ENCODE data around the gene NRN1L. TPM values are rescaled to one million over a fixed set of nuclear protein-coding genes. Genes with fewer than 3 reads are reported as not detected.

Gene NRN1L
- total and polyA plus RNA-seq, 2 of the 4 experiments (the other 2 are of a cell fraction): 0.27 TPM; not detected in 1

DNA sequence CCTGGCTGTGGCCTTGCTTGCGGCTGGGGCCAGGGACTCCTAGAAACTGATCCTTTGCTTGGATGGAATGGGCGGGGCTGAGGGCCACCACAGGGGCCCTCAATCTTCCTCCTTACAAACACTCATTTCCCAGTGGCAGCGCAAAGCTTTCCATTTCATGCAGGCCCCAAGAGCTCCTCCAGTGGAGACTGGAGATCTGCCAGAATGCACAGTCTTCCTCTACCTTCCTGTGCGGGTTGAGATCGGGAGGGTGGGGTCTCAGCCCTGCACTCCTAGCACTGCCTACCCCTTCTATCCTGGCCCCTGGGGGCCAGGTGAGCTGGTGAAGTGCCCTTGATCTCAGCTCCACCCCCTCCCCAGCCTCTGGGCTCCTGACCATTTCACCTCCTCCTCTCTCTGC lies 1.7 kb downstream of the NRN1L start:
- H3K14ac ChIP-seq (replicated peaks; ENCODE audit: low read depth, low read length): no peak overlapping the region
- no peak overlapping the region for H3K4me2 ChIP-seq (ENCODE audit: low read depth, low read length)
- WGBS, 2 experiments (ENCODE audit: extremely low coverage in 2 of 2, insufficient read length in 1 of 2): no CpG with 5 or more reads among the region's 5 CpGs
- H2BK5ac ChIP-seq (ENCODE audit: low read depth, low read length, poor library complexity, severe bottlenecking): no peak overlapping the region
- no peak overlapping the region for H3K4me3 ChIP-seq (ENCODE audit: insufficient read depth, low read depth, low read length)
- no peaks in the 10 kb centered on the region for H3K9me3 ChIP-seq (ENCODE audit: control insufficient read depth, insufficient read depth, low read length)
- DNase-seq (no peak), ATAC-seq (ENCODE audit: low read depth) (no peak)
- POLR2A ChIA-PET (ENCODE audit: unreplicated experiment): no interaction called here
- TF ChIP-seq RAD21 (IDR thresholded peaks at IDR 0.05; ENCODE audit: low read length) (no peak), USF2 (IDR thresholded peaks at IDR 0.05; ENCODE audit: low read depth, low read length) (no peak), CEBPB (IDR thresholded peaks at IDR 0.05; ENCODE audit: low read depth, low read length) (no peak)
- peaks cover 29% of the 10 kb centered on the region for H3K36me3 ChIP-seq (ENCODE audit: control insufficient read depth, insufficient read depth, low read length)
- H3K23ac ChIP-seq (ENCODE audit: low read depth, low read length): no peak overlapping the region
- H2BK15ac ChIP-seq (ENCODE audit: low read depth, low read length): no peak overlapping the region
- no peak overlapping the region for H4K8ac ChIP-seq (ENCODE audit: low read depth in 2 of 2, low read length in 2 of 2)
- peaks cover 0 to 5% of the 10 kb centered on the region in 2 experiments; a peak in 2 of 4 replicates for H3K79me1 ChIP-seq (ENCODE audit: low read depth in 1 of 2, low read length in 2 of 2)
- H4K20me1 ChIP-seq (ENCODE audit: insufficient read depth, low read length): peaks cover 32% of the 10 kb centered on the region
- no peak overlapping the region for H4K91ac ChIP-seq (ENCODE audit: insufficient read depth, low read depth, low read length)
- H2AK5ac ChIP-seq (ENCODE audit: low read depth, low read length): no peak overlapping the region
- H3K27me3 ChIP-seq (ENCODE audit: control insufficient read depth, insufficient read depth, low read length): no peaks in the 10 kb centered on the region
- BruUV-seq (replicated peaks): no TSS peak
- no peak overlapping the region for H3K27ac ChIP-seq (ENCODE audit: insufficient read depth, low read length)
- no peaks in the 10 kb centered on the region for H3K9me1 ChIP-seq (ENCODE audit: insufficient read depth, low read length)
- no peak overlapping the region for H3K4ac ChIP-seq (ENCODE audit: low read depth, low read length)
- no peak overlapping the region for H3K56ac ChIP-seq (ENCODE audit: extremely low read depth, insufficient read depth, low read length)
- H2BK120ac ChIP-seq (ENCODE audit: low read depth, low read length): no peak overlapping the region
- no peak overlapping the region for H4K5ac ChIP-seq (ENCODE audit: low read depth, low read length)
- H2AK9ac ChIP-seq (replicated peaks; ENCODE audit: low read depth, low read length, poor library complexity): no peak overlapping the region
- dilution Hi-C loops (cut with HindIII; ENCODE audit: low sequenced_read_pairs, unreplicated experiment): no loop called here
- CTCF ChIA-PET: no interaction called here
- H2AFZ ChIP-seq (replicated peaks; ENCODE audit: low read length, poor library complexity): no peak overlapping the region
- no peak overlapping the region for H3K18ac ChIP-seq (ENCODE audit: low read depth, low read length)
- H3K9ac ChIP-seq (ENCODE audit: low read depth, low read length): no peak overlapping the region
- no peak overlapping the region for H2BK20ac ChIP-seq (ENCODE audit: low read depth, low read length)
- peaks cover 4% of the 10 kb centered on the region; the same call in 1 of the 2 replicates for H3K4me1 ChIP-seq (ENCODE audit: control insufficient read depth, insufficient read depth, low read length)
- in situ Hi-C loops (cut with MboI; ENCODE audit: low sequenced_read_pairs): no loop called here
- intact Hi-C loops (cut with micrococcal nuclease): no loop called here
